ENCODE data around the gene OR6J1. TPM values are rescaled to one million over a fixed set of nuclear protein-coding genes. Genes with fewer than 3 reads are reported as not detected.

OR6J1 gene
- total and polyA plus RNA-seq, 9 of the 15 experiments (the other 6 are each of a cell fraction or from before 2014, with no cell fraction given): not detected

DNA sequence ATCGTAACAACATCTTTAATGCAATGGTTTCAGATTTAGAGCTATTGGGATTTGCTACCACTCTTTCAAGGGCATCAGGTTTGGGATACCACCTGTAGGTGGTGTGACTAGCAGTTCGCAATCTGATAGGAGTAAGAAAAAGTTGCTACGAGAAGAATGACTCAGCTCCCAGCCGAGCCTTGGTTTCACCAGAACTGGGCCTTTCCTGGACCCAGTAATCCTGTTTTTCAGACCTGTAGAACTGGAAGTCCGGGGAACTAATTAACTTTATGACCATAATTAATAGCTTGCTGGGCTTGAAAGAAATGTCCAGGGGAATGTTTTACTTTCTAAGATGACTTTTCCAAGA is 45.3 kb downstream of the OR6J1 start:
- in situ Hi-C loops (cut with MboI) (no loop called here), intact Hi-C loops (cut with micrococcal nuclease) (no loop called here)
- DNase-seq (ENCODE audit: extremely low read depth in 1 of 4, low spot score in 3 of 4) (peak; percentile 53 to 68 (median 60)), FAIRE-seq (peak; percentile 75), ATAC-seq (peak; percentile 82)
- Histone ChIP-seq H3K9ac (ENCODE audit: insufficient read depth in 1 of 2, low read depth in 2 of 2, low read length in 2 of 2) (peak overlapping the region in 1 of 2 experiments; percentile 68; a peak in 3 of 4 replicates), H3K36me3 (ENCODE audit: control insufficient read depth, insufficient read depth, low read length) (peaks cover 17% of the 10 kb centered on the region; the same call in 2 of the 3 replicates), H3K79me2 (ENCODE audit: control insufficient read depth, insufficient read depth, low read length) (peaks cover 14% of the 10 kb centered on the region), H3K4me2 (ENCODE audit: insufficient read depth, low read length) (peak overlapping the region; percentile 87), H3K4me1 (replicated peaks in 1 of 2; ENCODE audit: control insufficient read depth in 2 of 2, insufficient read depth in 2 of 2, low read length in 2 of 2) (peaks cover 16 to 41% of the 10 kb centered on the region in 2 experiments; a peak in 4 of 5 replicates), H3K4me3 (peak overlapping the region; percentile 56), H2AFZ (ENCODE audit: low read depth, low read length) (peak overlapping the region; percentile 89), H3K27ac (ENCODE audit: extremely low read depth, low read depth, low read length) (peak overlapping the region; percentile 72), H3K9me1 (ENCODE audit: control insufficient read depth, insufficient read depth, low read length) (peaks cover 2% of the 10 kb centered on the region), H4K20me1 (replicated peaks; ENCODE audit: control insufficient read depth, insufficient read depth, low read length) (no peaks in the 10 kb centered on the region), H3K27me3 (ENCODE audit: control insufficient read depth in 2 of 2, insufficient read depth in 2 of 2, low read length in 2 of 2) (no peaks in the 10 kb centered on the region), H3K9me3 (replicated peaks; ENCODE audit: control insufficient read depth, insufficient read depth, low read depth, low read length) (no peaks in the 10 kb centered on the region)
- CTCF ChIA-PET (ENCODE audit: low intra/inter-chr PET ratio): no interaction called here
- POLR2A ChIA-PET: interaction anchor here (0.9 to 1.6 kb wide), 3 partner anchors 9 to 167 kb away, joined by 3 to 8 read pairs (median 4); partner anchors contain the start of gene OXA1L
- WGBS (ENCODE audit: insufficient coverage, low coverage, missing lambda C conversion rate): 0% methylated on average over 5 of the region's 5 CpGs
- no TSS peak for BruUV-seq (replicated peaks)
- peak; percentile 76 for TF ChIP-seq JUND (IDR thresholded peaks at IDR 0.05; ENCODE audit: borderline replicate concordance, low read depth, low read length)
- TF ChIP-seq JUND (tag; IDR thresholded peaks at IDR 0.05; ENCODE audit: borderline replicate concordance, low read depth, low read length): peak; percentile 47; the same call in 1 of the 3 replicates
- no peak for TF ChIP-seq PHTF2 (CRISPR knock-in tag; IDR thresholded peaks at IDR 0.05)
- peak; percentile 44 for TF ChIP-seq DPF2 (IDR thresholded peaks at IDR 0.05)
- no peak for TF ChIP-seq ZFP30 (CRISPR knock-in tag; IDR thresholded peaks at IDR 0.05; ENCODE audit: borderline replicate concordance)
- TF ChIP-seq ZFX (CRISPR knock-in tag; IDR thresholded peaks at IDR 0.05): peak; percentile 17; the same call in 1 of the 2 replicates
- no peak for TF ChIP-seq GATAD2B (IDR thresholded peaks at IDR 0.05; ENCODE audit: borderline replicate concordance)
- no peak for TF ChIP-seq RFX7 (CRISPR knock-in tag; IDR thresholded peaks at IDR 0.05)
- peak; percentile 85 for TF ChIP-seq C11orf30 (IDR thresholded peaks at IDR 0.05; ENCODE audit: low read depth)
- no peak for TF ChIP-seq SMARCC2 (IDR thresholded peaks at IDR 0.05; ENCODE audit: low read depth)
- no peak for TF ChIP-seq RB1 (IDR thresholded peaks at IDR 0.05; ENCODE audit: low read depth)
- no peak for TF ChIP-seq ZBTB7A (IDR thresholded peaks at IDR 0.05; ENCODE audit: borderline replicate concordance, control insufficient read depth, low read depth, low read length)
- TF ChIP-seq EP300 (IDR thresholded peaks at IDR 0.05; ENCODE audit: low read length): 0 out of 2 replicates have a peak, but pooled peaks have one; percentile 5
- TF ChIP-seq ZNF436 (CRISPR knock-in tag; IDR thresholded peaks at IDR 0.05): no peak
- TF ChIP-seq, protein P1, sequence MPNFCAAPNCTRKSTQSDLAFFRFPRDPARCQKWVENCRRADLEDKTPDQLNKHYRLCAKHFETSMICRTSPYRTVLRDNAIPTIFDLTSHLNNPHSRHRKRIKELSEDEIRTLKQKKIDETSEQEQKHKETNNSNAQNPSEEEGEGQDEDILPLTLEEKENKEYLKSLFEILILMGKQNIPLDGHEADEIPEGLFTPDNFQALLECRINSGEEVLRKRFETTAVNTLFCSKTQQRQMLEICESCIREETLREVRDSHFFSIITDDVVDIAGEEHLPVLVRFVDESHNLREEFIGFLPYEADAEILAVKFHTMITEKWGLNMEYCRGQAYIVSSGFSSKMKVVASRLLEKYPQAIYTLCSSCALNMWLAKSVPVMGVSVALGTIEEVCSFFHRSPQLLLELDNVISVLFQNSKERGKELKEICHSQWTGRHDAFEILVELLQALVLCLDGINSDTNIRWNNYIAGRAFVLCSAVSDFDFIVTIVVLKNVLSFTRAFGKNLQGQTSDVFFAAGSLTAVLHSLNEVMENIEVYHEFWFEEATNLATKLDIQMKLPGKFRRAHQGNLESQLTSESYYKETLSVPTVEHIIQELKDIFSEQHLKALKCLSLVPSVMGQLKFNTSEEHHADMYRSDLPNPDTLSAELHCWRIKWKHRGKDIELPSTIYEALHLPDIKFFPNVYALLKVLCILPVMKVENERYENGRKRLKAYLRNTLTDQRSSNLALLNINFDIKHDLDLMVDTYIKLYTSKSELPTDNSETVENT (CRISPR knock-in tag; IDR thresholded peaks at IDR 0.05): no peak
- no peak for TF ChIP-seq XRCC4 (IDR thresholded peaks at IDR 0.05; ENCODE audit: extremely low read depth, insufficient read depth, insufficient read length)
- TF ChIP-seq ZEB2 (IDR thresholded peaks at IDR 0.05): 0 out of 2 replicates have a peak, but pooled peaks have one; percentile 48
- TF ChIP-seq CC2D1A (IDR thresholded peaks at IDR 0.05): no peak
- peak; percentile 79 for TF ChIP-seq ZNF316 (IDR thresholded peaks at IDR 0.05)
- peak; percentile 65 for TF ChIP-seq MAFF (IDR thresholded peaks at IDR 0.05; ENCODE audit: low read length)
- TF ChIP-seq BACH1 (tag; IDR thresholded peaks at IDR 0.05): peak; percentile 59; the same call in 1 of the 2 replicates
- TF ChIP-seq HMGN3 (IDR thresholded peaks at IDR 0.05; ENCODE audit: borderline replicate concordance, extremely low read depth, insufficient read length, low read depth, low read length): no peak
- no peak for TF ChIP-seq HDAC3 (IDR thresholded peaks at IDR 0.05; ENCODE audit: borderline replicate concordance, partially characterized antibody)
